Measurements from ENCODE around the gene PGAM5. TPM values are rescaled to one million over a fixed set of nuclear protein-coding genes. Genes with fewer than 3 reads are reported as not detected.
A peak's percentile ranks its signal among the peaks of the same experiment; 100 is the strongest.

The PGAM5 gene
- total and polyA plus RNA-seq, 2 of the 13 experiments (the other 11 are each of a cell fraction or from before 2014, with no cell fraction given) = 18.0 to 77.9 TPM

DNA sequence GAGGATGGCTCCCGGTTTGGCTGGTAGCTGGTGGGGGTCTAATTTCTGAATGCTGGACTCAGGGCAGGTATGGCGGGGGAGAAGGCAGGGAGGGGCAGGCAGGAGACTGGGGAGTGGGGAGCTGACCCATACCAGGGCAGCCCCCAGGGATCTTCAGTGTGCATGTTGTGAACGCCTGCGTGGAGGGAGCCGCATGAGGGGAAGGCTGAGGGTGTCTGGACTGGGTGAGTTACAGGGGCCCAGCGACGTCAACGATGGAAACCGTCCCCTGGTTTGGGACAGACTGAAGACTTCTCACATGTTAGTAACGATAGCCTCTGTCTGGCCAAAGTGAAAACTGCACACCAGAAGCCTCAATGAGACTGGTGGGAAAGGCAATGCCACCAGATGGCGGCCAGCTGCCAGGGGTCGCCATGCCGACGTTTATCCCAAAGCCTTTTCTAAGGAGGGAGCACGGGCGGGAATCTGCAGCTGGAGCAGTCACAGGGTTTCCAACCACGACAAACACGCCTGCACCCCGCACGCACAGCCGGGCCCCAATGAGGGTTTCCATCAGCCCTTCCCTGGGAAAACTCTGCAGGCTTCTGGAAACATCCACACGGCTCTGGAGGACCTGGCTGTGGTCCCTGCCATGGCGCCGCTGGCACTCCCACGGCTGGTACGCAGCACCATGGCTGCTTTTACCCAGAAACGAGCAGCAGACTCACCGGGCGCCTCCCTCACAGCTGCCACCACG lies 14.0 kb downstream of the PGAM5 start:
- WGBS (ENCODE audit: low lambda C conversion rate) = 96% methylated on average over 28 of the region's 30 CpGs

DNA sequence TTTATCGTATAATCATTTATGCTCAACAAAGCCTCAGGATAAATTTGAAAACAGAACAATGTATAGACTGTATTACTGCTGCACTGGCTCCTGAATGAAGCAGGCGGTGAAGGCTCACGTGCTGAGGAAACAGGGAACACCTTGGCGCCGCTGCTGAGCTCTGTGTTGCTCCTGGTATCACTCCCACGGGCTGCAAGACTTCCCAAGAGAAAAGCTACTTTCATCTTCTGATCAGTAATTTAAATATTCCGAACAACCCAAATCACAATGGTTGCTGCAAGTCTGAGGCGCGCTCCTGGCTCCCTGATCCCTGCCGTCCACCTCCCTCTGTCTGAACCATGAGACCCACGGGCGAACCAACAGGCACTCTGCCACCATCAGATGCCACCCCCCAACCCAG lies 15.7 kb downstream of the PGAM5 start:
- Histone ChIP-seq H3K9ac (ENCODE audit: insufficient read depth, low read depth, low read length) (no peak overlapping the region), H3K4me1 (ENCODE audit: insufficient read depth, low read length) (no peaks in the 10 kb centered on the region), H3K36me3 (replicated peaks in 1 of 2; ENCODE audit: control insufficient read depth in 1 of 2, insufficient read depth in 2 of 2, low read length in 2 of 2) (peaks cover 18 to 69% of the 10 kb centered on the region in 2 experiments; a peak in 4 of 5 replicates), H3K27me3 (ENCODE audit: control insufficient read depth in 1 of 2, insufficient read depth in 2 of 2, low read length in 2 of 2) (no peaks in the 10 kb centered on the region), H3K4me3 (replicated peaks in 1 of 3; ENCODE audit: insufficient read depth in 1 of 3, low read depth in 2 of 3, low read length in 3 of 3) (no peak overlapping the region), H3K9me3 (ENCODE audit: low read length) (no peaks in the 10 kb centered on the region), H2AFZ (ENCODE audit: low read length) (no peak overlapping the region), H3K27ac (ENCODE audit: extremely low read length, insufficient read depth, low read length) (no peak overlapping the region), H3K79me2 (ENCODE audit: insufficient read depth, low read length) (no peaks in the 10 kb centered on the region), H4K20me1 (ENCODE audit: insufficient read depth, low read length) (no peaks in the 10 kb centered on the region), H3K4me2 (ENCODE audit: low read depth, low read length) (no peak overlapping the region)
- 97% methylated on average over 12 of the region's 12 CpGs for WGBS (ENCODE audit: low lambda C conversion rate)
- DNase-seq (ENCODE audit: low spot score) = no peak
- ChIA-PET POLR2A (no interaction called here), CTCF (ENCODE audit: low intra/inter-chr PET ratio, low total read pairs) (no interaction called here)
- intact Hi-C loops (cut with micrococcal nuclease; ENCODE audit: unreplicated experiment) (no loop called here), in situ Hi-C loops (cut with HindIII; ENCODE audit: extremely low pct_ligation_motif_present, low pct_unique_long_range_greater_than_20kb) (no loop called here)
- ATAC-seq = no peak
- FAIRE-seq = no peak
- BruUV-seq (replicated peaks) = no TSS peak
- TF ChIP-seq PAWR (CRISPR knock-in tag; IDR thresholded peaks at IDR 0.05; ENCODE audit: borderline replicate concordance) (no peak), SKI (IDR thresholded peaks at IDR 0.05; ENCODE audit: partially characterized antibody) (no peak), CC2D1A (CRISPR knock-in tag; IDR thresholded peaks at IDR 0.05) (no peak), ZNF552 (CRISPR knock-in tag; IDR thresholded peaks at IDR 0.05; ENCODE audit: borderline replicate concordance) (no peak), U2AF1 (optimal IDR thresholded peaks at IDR 0.05; ENCODE audit: low read depth, low read length) (no peak), ZSCAN21 (CRISPR knock-in tag; IDR thresholded peaks at IDR 0.05; ENCODE audit: borderline replicate concordance) (no peak), RBM22 (optimal IDR thresholded peaks at IDR 0.05; ENCODE audit: low read length) (no peak), ZNF562 (CRISPR knock-in tag; IDR thresholded peaks at IDR 0.05; ENCODE audit: borderline replicate concordance) (no peak)
- TF ChIP-seq, protein P1, sequence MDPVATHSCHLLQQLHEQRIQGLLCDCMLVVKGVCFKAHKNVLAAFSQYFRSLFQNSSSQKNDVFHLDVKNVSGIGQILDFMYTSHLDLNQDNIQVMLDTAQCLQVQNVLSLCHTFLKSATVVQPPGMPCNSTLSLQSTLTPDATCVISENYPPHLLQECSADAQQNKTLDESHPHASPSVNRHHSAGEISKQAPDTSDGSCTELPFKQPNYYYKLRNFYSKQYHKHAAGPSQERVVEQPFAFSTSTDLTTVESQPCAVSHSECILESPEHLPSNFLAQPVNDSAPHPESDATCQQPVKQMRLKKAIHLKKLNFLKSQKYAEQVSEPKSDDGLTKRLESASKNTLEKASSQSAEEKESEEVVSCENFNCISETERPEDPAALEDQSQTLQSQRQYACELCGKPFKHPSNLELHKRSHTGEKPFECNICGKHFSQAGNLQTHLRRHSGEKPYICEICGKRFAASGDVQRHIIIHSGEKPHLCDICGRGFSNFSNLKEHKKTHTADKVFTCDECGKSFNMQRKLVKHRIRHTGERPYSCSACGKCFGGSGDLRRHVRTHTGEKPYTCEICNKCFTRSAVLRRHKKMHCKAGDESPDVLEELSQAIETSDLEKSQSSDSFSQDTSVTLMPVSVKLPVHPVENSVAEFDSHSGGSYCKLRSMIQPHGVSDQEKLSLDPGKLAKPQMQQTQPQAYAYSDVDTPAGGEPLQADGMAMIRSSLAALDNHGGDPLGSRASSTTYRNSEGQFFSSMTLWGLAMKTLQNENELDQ (CRISPR knock-in tag; IDR thresholded peaks at IDR 0.05; ENCODE audit: borderline replicate concordance) = no peak
- TF ChIP-seq, protein P2, sequence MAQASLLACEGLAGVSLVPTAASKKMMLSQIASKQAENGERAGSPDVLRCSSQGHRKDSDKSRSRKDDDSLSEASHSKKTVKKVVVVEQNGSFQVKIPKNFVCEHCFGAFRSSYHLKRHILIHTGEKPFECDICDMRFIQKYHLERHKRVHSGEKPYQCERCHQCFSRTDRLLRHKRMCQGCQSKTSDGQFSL (CRISPR knock-in tag; IDR thresholded peaks at IDR 0.05) = no peak
- TF ChIP-seq, protein P3, sequence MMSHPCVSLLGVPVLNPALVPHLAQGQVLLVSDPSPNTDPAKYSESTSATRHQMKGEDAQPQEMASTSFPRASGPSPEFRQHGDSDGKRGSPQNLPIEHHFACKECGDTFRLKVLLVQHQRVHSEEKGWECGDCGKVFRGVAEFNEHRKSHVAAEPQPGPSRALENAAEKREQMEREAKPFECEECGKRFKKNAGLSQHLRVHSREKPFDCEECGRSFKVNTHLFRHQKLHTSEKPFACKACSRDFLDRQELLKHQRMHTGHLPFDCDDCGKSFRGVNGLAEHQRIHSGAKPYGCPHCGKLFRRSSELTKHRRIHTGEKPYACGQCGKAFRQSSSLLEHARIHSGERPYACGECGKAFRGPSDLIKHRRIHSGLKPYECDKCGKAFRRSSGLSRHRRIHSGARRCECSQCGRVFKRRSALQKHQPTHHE (CRISPR knock-in tag; IDR thresholded peaks at IDR 0.05; ENCODE audit: borderline replicate concordance) = no peak

More for the DNA sequence above, 14.0 kb downstream of the PGAM5 start:
- no peaks in the 10 kb centered on the region for H4K20me1 ChIP-seq (ENCODE audit: insufficient read depth, low read length)
- no peaks in the 10 kb centered on the region for H3K79me2 ChIP-seq (ENCODE audit: insufficient read depth, low read length)
- no peaks in the 10 kb centered on the region for H3K27me3 ChIP-seq (ENCODE audit: control insufficient read depth in 1 of 2, insufficient read depth in 2 of 2, low read length in 2 of 2)
- peaks cover 24 to 72% of the 10 kb centered on the region in 2 experiments for H3K36me3 ChIP-seq (replicated peaks in 1 of 2; ENCODE audit: control insufficient read depth in 1 of 2, insufficient read depth in 2 of 2, low read length in 2 of 2)
- no peak overlapping the region for H3K4me2 ChIP-seq (ENCODE audit: low read depth, low read length)
- in situ Hi-C loops (cut with HindIII; ENCODE audit: extremely low pct_ligation_motif_present, low pct_unique_long_range_greater_than_20kb) = no loop called here
- DNase-seq (ENCODE audit: low spot score) (no peak), ATAC-seq (no peak; the same call in 2 of the 3 replicates), FAIRE-seq (no peak)
- no peak overlapping the region for H3K9ac ChIP-seq (ENCODE audit: insufficient read depth, low read depth, low read length)
- H3K27ac ChIP-seq (ENCODE audit: extremely low read length, insufficient read depth, low read length) = no peak overlapping the region
- intact Hi-C loops (cut with micrococcal nuclease; ENCODE audit: unreplicated experiment) = no loop called here
- CTCF ChIA-PET (ENCODE audit: low intra/inter-chr PET ratio, low total read pairs) = no interaction called here
- H3K4me1 ChIP-seq (ENCODE audit: insufficient read depth, low read length) = no peaks in the 10 kb centered on the region
- POLR2A ChIA-PET = no interaction called here
- no peak overlapping the region for H2AFZ ChIP-seq (ENCODE audit: low read length)
- TF ChIP-seq RCOR2 (CRISPR knock-in tag; IDR thresholded peaks at IDR 0.05) (no peak), AGO2 (optimal IDR thresholded peaks at IDR 0.05; ENCODE audit: low read depth, low read length) (peak; percentile 83), KMT2A (CRISPR knock-in tag; IDR thresholded peaks at IDR 0.05) (no peak)
- no TSS peak for BruUV-seq (replicated peaks)
- no peak overlapping the region for H3K4me3 ChIP-seq (replicated peaks in 1 of 3; ENCODE audit: insufficient read depth in 1 of 3, low read depth in 2 of 3, low read length in 3 of 3)
- H3K9me3 ChIP-seq (ENCODE audit: low read length) = no peaks in the 10 kb centered on the region
